Stomach (tissue), 9 donors: ENCODE results near the gene GGA1. TPM values are rescaled to one million over a fixed set of nuclear protein-coding genes. Genes with fewer than 3 reads are reported as not detected.
"Not testable (repeated sequence)": the region's sequence is repeated elsewhere in the genome, so short reads cannot be mapped to it uniquely, and the experiment has no call there.

Experiments
- DNase-seq, 2 donors: peaks; one replicate each; pipeline versions ENCODE4 v3.0.0 to v3.0.0-alpha.2; 2013 to 2019
- H3K27ac ChIP-seq, 5 donors: fragments of 200-600 bp in 4 of 5; sonication (generic) in 4 of 5; one replicate each; pipeline ENCODE4 v1.5.1; 2013 to 2019; ENCODE audit warnings: mild to moderate bottlenecking in 1 of 5, moderate library complexity in 1 of 5
- H3K27me3 ChIP-seq, 3 donors: fragments of 200-600 bp; sonication (generic); one replicate each; pipeline ENCODE4 v1.5.1; 2017 to 2019; ENCODE audit warnings: mixed run types in 1 of 3
- H3K36me3 ChIP-seq, 4 donors: fragments of 200-600 bp; sonication (generic); 1 replicate in 3 of 4; 2 replicates in 1 of 4; pipeline ENCODE4 v1.5.1; 2016 to 2019
- H3K4me1 ChIP-seq, 4 donors: fragments of 200-600 bp; sonication (generic); one replicate each; pipeline ENCODE4 v1.5.1; 2016 to 2019
- H3K4me3 ChIP-seq, 4 donors: fragments of 200-600 bp; sonication (generic) in 3 of 4; one replicate each; pipeline ENCODE4 v1.5.1; 2016 to 2019; ENCODE audit warnings: mild to moderate bottlenecking in 1 of 4
- H3K9me3 ChIP-seq, 4 donors: fragments of 200-600 bp; sonication (generic); one replicate each; pipeline ENCODE4 v1.5.1; 2016 to 2019
- EP300 ChIP-seq: sonication (generic); formaldehyde crosslinking; IDR thresholded peaks from one replicate; pipeline ENCODE4 v1.6.1; 2017; ENCODE audit warnings: antibody characterized with exemption
- POLR2A ChIP-seq, 4 donors: fragments of 450-650 bp; IDR thresholded peaks; one replicate each; pipeline ENCODE4 v1.6.1; 2016; ENCODE audit warnings: antibody characterized with exemption in 4 of 4, control low read depth in 2 of 4, mild to moderate bottlenecking in 1 of 4, moderate library complexity in 1 of 4
- POLR2AphosphoS5 ChIP-seq, 3 donors: sonication (generic); formaldehyde crosslinking; IDR thresholded peaks; one replicate each; pipeline ENCODE4 v1.6.1; 2016; ENCODE audit warnings: antibody characterized with exemption in 3 of 3
- WGBS, 5 donors: extraction: QIAGEN DNeasy Blood & Tissue Kit in 3 of 5; methylation state at CpG; one replicate each; pipeline versions ENCODE4 v1.1.5 to v1.1.7; 2013 to 2018; 5-methylcytosine and 5-hydroxymethylcytosine counted together
- intact Hi-C: fragments of 100-400 bp; cut with DNase I; formaldehyde crosslinking; loops from one replicate; pipeline ENCODE4 v1.15.1; 2023; ENCODE audit warnings: low total_unique reads
- polyA plus RNA-seq, 3 donors: library from polyadenylated mRNA; stranded (reverse); fragments of 200-250 nt; gene quantifications; one replicate each; pipeline ENCODE4 v1.2.3, GENCODE V29; 2013
- total RNA-seq, 5 donors: library from RNA; depleted of rRNA; stranded (reverse); fragments of >200 nt; gene quantifications; one replicate each; pipeline versions ENCODE4 v1.1.0 to v1.2.3, GENCODE V29; 2014 to 2016
- TF ChIP-seq, protein P1 (sequence below), 7 experiments: fragments of 450-650 bp in 4 of 7; fragments of 200-600 bp in 3 of 7; sonication (generic) in 3 of 7; IDR thresholded peaks; one replicate each; pipeline ENCODE4 v1.5.1; 2016 to 2019; ENCODE audit warnings: antibody characterized with exemption in 7 of 7, control low read depth in 2 of 7, mild to moderate bottlenecking in 1 of 7
- donor health status: healthy with polysubstance abuse.
- donor health status: Bipolar disorder and iron deficiency.
- donor health status: healthy.

The GGA1 gene
- total and polyA plus RNA-seq, 8 donors, result 30.3 to 87.9 (median 45.9) TPM

GRCh38 chr22:37588546-37589215 is 20.0 kb upstream of the GGA1 start:
- TF ChIP-seq EP300 (no peak), POLR2A (IDR thresholded peaks at IDR 0.05) (no peak), POLR2AphosphoS5 (IDR thresholded peaks at IDR 0.05) (no peak)
- TF ChIP-seq, protein P1, sequence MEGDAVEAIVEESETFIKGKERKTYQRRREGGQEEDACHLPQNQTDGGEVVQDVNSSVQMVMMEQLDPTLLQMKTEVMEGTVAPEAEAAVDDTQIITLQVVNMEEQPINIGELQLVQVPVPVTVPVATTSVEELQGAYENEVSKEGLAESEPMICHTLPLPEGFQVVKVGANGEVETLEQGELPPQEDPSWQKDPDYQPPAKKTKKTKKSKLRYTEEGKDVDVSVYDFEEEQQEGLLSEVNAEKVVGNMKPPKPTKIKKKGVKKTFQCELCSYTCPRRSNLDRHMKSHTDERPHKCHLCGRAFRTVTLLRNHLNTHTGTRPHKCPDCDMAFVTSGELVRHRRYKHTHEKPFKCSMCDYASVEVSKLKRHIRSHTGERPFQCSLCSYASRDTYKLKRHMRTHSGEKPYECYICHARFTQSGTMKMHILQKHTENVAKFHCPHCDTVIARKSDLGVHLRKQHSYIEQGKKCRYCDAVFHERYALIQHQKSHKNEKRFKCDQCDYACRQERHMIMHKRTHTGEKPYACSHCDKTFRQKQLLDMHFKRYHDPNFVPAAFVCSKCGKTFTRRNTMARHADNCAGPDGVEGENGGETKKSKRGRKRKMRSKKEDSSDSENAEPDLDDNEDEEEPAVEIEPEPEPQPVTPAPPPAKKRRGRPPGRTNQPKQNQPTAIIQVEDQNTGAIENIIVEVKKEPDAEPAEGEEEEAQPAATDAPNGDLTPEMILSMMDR (IDR thresholded peaks at IDR 0.05), result no peak
- Histone ChIP-seq H3K36me3 (no peaks in the 10 kb centered on the region), H3K9me3 (no peaks in the 10 kb centered on the region), H3K27ac (peak overlapping the region; percentile 65 to 87 (median 67)), H3K4me3 (no peak overlapping the region), H3K4me1 (peaks cover 18 to 62% (median 51%) of the 10 kb centered on the region in 4 donors), H3K27me3 (no peaks in the 10 kb centered on the region)
- WGBS, 5 donors, result 39 to 72% (median 51%) methylated on average over 7 to 11 of the region's 11 CpGs
- DNase-seq, result no peak
- intact Hi-C loops, result no loop called here

- Histone ChIP-seq H3K27ac (peak overlapping the region; percentile 65 to 87 (median 67)), H3K9me3 (no peaks in the 10 kb centered on the region), H3K27me3 (no peaks in the 10 kb centered on the region), H3K4me1 (peaks cover 18 to 62% (median 51%) of the 10 kb centered on the region in 4 donors), H3K4me3 (no peak overlapping the region), H3K36me3 (no peaks in the 10 kb centered on the region)
- peak in 1 of 2 donors; percentile 57 for DNase-seq
- intact Hi-C loops, result loop anchor here (10.0 kb wide), 1 partner anchor 45 kb away; no protein-coding TSS in a partner anchor
- no peak for TF ChIP-seq EP300
- TF ChIP-seq POLR2AphosphoS5 (IDR thresholded peaks at IDR 0.05), result no peak
- no peak for TF ChIP-seq POLR2A (IDR thresholded peaks at IDR 0.05)
- TF ChIP-seq, protein P1 (IDR thresholded peaks at IDR 0.05), result no peak
- 33 to 68% (median 49%) methylated on average over 5 of the region's 5 CpGs for WGBS, 5 donors
Observed at GRCh38 chr22:37589636-37590035, 19.0 kb upstream of the GGA1 start.

- Histone ChIP-seq H3K27ac (peak overlapping the region in 4 of 5 donors; percentile 65 to 87 (median 72)), H3K4me1 (peaks cover 18 to 62% (median 51%) of the 10 kb centered on the region in 4 donors)
- not testable (repeated sequence) for DNase-seq, H3K4me3 ChIP-seq, H3K9me3 ChIP-seq, H3K27me3 ChIP-seq, H3K36me3 ChIP-seq
- intact Hi-C loops, result loop anchor here (10.0 kb wide), 1 partner anchor 46 kb away; no protein-coding TSS in a partner anchor
- WGBS, 5 donors, result 80 to 85% (median 82%) methylated on average over 6 of the region's 6 CpGs
Observed at GRCh38 chr22:37591081-37591480, 17.6 kb upstream of the GGA1 start.

GRCh38 chr22:37591823-37592404 is 16.7 kb upstream of the GGA1 start:
- Histone ChIP-seq H3K36me3 (no peaks in the 10 kb centered on the region), H3K4me1 (peaks cover 18 to 61% (median 51%) of the 10 kb centered on the region in 4 donors), H3K9me3 (no peaks in the 10 kb centered on the region), H3K27me3 (no peaks in the 10 kb centered on the region), H3K27ac (peak overlapping the region in 4 of 5 donors; percentile 38 to 87 (median 58)), H3K4me3 (peak overlapping the region in 1 of 4 donors; percentile 14)
- intact Hi-C loops, result loop anchor here (10.0 kb wide), 1 partner anchor 47 kb away; no protein-coding TSS in a partner anchor
- 80 to 87% (median 83%) methylated on average over 12 of the region's 12 CpGs for WGBS, 5 donors
- TF ChIP-seq EP300, result no peak
- no peak for TF ChIP-seq POLR2A (IDR thresholded peaks at IDR 0.05)
- TF ChIP-seq, protein P1 (IDR thresholded peaks at IDR 0.05), result no peak
- no peak for TF ChIP-seq POLR2AphosphoS5 (IDR thresholded peaks at IDR 0.05)
- DNase-seq, result no peak
